Neural crest cell (in vitro differentiated cells): ENCODE measurements around the gene NIFK. TPM values are rescaled to one million over a fixed set of nuclear protein-coding genes. Genes with fewer than 3 reads are reported as not detected.

ENCODE experiments used
- DNase-seq: peaks from one replicate; pipeline ENCODE4 v3.0.0; 2021; ENCODE audit warnings: low read depth, mixed read lengths, low spot score
- H3K27ac Mint-ChIP-seq: one replicate; pipeline ENCODE4 v1.8.0; 2021; ENCODE audit warnings: mild to moderate bottlenecking, mixed read lengths; ENCODE audit not compliant: unreplicated experiment
- H3K27me3 Mint-ChIP-seq: 2 replicates; pipeline ENCODE4 v1.8.0; 2021; ENCODE audit warnings: low read depth, mild to moderate bottlenecking, mixed read lengths
- H3K36me3 Mint-ChIP-seq: 2 replicates; pipeline ENCODE4 v1.8.0; 2021; ENCODE audit warnings: low read depth, mild to moderate bottlenecking, mixed read lengths
- H3K4me1 Mint-ChIP-seq: 2 replicates; pipeline ENCODE4 v1.8.0; 2021; ENCODE audit warnings: mixed read lengths
- H3K4me3 Mint-ChIP-seq: one replicate; pipeline ENCODE4 v1.8.0; 2021; ENCODE audit warnings: mild to moderate bottlenecking, mixed read lengths
- H3K9me3 Mint-ChIP-seq: 2 replicates; pipeline ENCODE4 v1.8.0; 2021; ENCODE audit warnings: mixed read lengths
- CTCF ChIP-seq: fragments of 200-600 bp; sonication (generic); conservative IDR thresholded peaks from 2 replicates; pipeline ENCODE4 v1.5.0; 2021; ENCODE audit warnings: antibody characterized with exemption, mild to moderate bottlenecking
- long read RNA-seq: library from polyadenylated mRNA; unstranded; transcript quantifications from one replicate; pipeline ENCODE4 v2.0.0, GENCODE V29; 2020
- total RNA-seq: library from RNA; stranded (reverse); gene quantifications from 2 replicates; pipeline ENCODE4 v1.2.1, GENCODE V29; 2021

NIFK gene
- total RNA-seq = 89.7 and 95.4 TPM in 2 replicates
- long read RNA-seq, transcript NIFK-201 (7 exons, 1,734 nt) = major isoform, 52 of 65 reads
- long read RNA-seq, partial matches to known transcripts = 4 of 65 reads
- long read RNA-seq, other reads (novel, unspliced or antisense) = 4 of 65 reads

DNA sequence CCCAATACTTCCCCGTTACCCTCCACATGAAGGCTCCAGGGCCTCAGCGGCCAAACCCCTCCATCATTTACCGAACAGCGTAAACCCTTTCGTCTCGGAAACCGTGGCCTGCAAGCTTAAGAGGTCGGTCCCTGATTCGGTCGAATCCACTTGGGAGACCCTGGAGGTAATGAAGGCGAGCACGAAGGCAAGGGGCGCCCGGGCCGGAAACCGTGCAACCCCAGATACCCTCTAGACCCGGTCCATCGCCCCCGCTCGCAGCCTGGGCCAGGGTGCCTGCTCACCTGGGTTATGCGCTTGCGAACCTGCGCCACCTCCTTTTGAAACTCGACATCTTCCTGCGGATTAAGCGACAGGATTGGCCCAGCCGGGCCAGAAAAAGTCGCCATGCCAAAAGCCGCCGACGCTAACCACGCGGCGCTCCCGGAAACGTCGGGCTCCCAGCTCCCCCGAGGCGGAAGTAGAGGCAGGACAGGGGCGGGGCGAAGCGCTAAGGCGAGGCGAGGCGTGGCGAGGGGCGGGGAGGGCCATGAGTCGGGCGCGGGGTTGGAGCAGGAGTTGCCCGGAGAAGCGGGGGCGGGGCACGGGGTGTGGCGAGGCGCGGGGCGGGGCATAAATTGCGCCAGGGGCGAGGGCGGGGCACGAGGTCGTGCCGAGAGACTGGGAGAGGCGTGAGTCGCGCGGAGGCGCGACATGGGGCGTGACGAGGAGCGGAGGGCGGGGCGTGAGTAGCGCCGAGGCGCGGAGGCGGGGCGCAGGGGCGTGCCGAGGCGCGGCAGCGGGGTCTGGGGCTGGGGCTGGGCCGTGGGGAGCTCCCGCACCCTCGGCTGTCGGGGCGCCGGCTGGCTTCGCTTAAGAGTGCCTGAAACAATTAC lies at the start of gene NIFK:
NIFK (minus strand) TSS at position 414 of the 875 bp plus-strand sequence; CDS start at position 389, 25 bp downstream.
- Mint-ChIP-seq H3K4me3 (peak within 1 kb of the TSS; percentile 100), H3K9me3 (no peaks in the 10 kb centered on the region), H3K4me1 (peaks cover 15% of the 10 kb centered on the region), H3K27ac (peak within 1 kb of the TSS; percentile 96), H3K36me3 (peaks cover 2% of the 10 kb centered on the region), H3K27me3 (no peaks in the 10 kb centered on the region)
- DNase-seq = peak; percentile 100
- peak; percentile 11 for TF ChIP-seq CTCF

DNA sequence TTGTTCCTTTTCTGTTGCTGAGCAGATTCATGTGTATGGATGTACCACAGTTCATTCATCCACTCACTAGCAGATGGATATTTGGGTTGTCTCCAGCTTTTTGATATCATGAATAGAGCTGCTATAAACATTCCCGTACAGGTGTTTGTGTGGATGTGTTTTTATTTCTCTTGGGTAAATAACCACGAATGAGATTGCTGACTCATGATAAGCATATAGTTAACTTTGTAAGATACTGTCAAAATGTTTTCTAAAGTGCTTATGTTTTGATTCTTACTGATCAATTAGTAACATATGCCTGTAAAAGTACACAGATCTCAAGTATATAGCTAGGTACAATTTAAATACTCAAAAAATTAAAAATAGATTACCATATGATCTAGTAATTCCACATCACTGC lies 46.5 kb upstream of the NIFK start:
- no peaks in the 10 kb centered on the region for H3K4me1 Mint-ChIP-seq
- H3K9me3 Mint-ChIP-seq = no peaks in the 10 kb centered on the region

DNA sequence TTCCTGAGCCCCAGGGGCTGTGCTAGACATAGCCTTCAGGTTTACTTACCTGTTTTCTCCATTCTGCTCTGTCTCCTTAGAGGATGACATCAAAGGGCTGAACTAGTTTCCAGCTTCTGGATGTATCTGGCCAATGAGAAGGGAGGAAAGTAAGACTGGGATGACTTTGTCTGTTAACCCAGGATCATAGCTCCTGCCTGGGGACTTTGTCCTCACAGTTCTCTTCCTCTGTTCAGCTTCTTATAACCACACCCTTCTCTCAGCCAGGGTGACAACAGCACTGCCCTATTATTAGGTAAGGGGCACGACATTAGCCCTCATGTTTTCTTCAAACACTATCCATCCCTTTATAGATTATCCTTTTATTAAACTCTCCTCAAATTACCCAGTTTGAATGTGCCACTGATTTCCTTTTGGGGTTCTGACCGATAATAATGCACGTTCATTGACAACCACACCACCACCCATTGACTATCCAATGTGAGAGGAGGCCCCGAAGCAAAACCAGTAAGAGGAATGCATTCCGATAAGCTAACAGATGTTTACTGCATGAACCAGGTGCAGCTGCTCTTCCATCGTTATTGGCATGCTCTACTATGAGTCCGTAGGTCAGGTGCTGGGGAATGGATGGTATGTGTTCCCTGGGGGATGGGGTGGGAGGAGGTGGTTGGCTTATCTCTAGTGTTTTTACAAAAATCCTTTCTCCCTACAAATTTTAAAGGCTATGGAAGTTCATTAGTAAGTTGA lies 42.2 kb upstream of the NIFK start:
- Mint-ChIP-seq H3K4me3 (no peak overlapping the region), H3K9me3 (no peaks in the 10 kb centered on the region), H3K36me3 (no peaks in the 10 kb centered on the region), H3K27me3 (no peaks in the 10 kb centered on the region), H3K4me1 (no peaks in the 10 kb centered on the region), H3K27ac (no peak overlapping the region)
- DNase-seq = no peak
- no peak for TF ChIP-seq CTCF

More for the DNA sequence above, 46.5 kb upstream of the NIFK start:
- DNase-seq = no peak
- Mint-ChIP-seq H3K27me3 (no peaks in the 10 kb centered on the region), H3K36me3 (no peaks in the 10 kb centered on the region), H3K4me3 (no peak overlapping the region), H3K27ac (no peak overlapping the region)
- no peak for TF ChIP-seq CTCF

- H3K4me1 Mint-ChIP-seq = peaks cover 8% of the 10 kb centered on the region
- H3K27ac Mint-ChIP-seq = no peak overlapping the region
- H3K36me3 Mint-ChIP-seq = no peaks in the 10 kb centered on the region
- DNase-seq = no peak
- no peaks in the 10 kb centered on the region for H3K9me3 Mint-ChIP-seq
- H3K27me3 Mint-ChIP-seq = no peaks in the 10 kb centered on the region
- H3K4me3 Mint-ChIP-seq = no peak overlapping the region
- TF ChIP-seq CTCF = no peak
Observed at GRCh38 chr2:121777699-121778058, 41.0 kb upstream of the NIFK start.

DNA sequence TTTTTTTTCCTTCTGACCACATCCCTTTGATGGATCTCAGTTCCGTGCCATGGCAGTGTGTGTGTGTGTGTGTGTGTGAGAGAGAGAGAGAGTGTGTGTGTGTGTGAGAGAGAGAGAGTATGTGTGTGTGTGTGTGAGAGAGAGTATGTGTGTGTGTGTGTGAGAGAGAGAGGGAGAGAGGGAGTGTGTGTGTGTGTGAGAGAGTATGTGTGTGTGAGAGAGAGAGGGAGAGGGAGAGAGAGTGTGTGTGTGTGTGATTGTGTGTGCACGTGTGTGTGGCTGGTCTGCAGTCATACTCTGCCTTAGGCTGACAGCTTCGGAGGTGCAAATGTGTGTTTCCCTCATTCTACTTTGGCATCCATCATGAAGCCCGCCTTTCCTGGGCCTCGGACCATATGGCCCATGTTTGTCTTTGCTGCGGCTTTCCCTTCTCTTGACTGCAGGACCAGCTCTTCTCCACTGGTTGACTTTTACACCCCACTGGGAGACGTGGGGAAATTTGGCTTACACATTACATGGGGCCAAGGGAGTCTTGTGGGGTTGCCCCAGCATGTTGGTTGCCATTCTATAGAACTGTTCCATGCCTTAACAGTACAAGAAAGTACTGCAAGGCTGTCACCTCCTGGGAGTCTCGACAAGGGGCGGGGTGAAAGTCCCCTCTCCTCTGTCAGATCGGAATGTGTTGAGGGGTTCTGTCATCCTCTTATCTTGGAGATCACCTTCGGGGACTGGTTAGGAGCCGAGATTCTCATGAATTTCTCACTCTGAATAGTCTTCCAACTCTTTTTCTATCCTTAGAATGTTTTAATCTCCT lies 40.4 kb upstream of the NIFK start:
- Mint-ChIP-seq H3K4me3 (no peak overlapping the region), H3K4me1 (peaks cover 13% of the 10 kb centered on the region), H3K27me3 (no peaks in the 10 kb centered on the region), H3K9me3 (no peaks in the 10 kb centered on the region), H3K27ac (peak overlapping the region; percentile 19), H3K36me3 (no peaks in the 10 kb centered on the region)
- TF ChIP-seq CTCF = no peak
- no peak for DNase-seq
